GM10248 (cell line): ENCODE results near the gene RALGAPA2.

Experiments used
- CTCF ChIA-PET: fragments of 300-600 bp; sonication (Branson Sonifier 250); formaldehyde crosslinking; extraction: SDS; loops from one replicate; lab custom pipeline; 2021; ENCODE audit warnings: antibody characterized with exemption; lab: Yijun Ruan, JAX
- POLR2A ChIA-PET: fragments of 350-650 bp; sonication (Branson Sonifier 250); formaldehyde crosslinking; extraction: SDS; loops from one replicate; lab custom pipeline; 2020; ENCODE audit warnings: antibody characterized with exemption; lab: Yijun Ruan, JAX
- DNase-seq: peaks from one replicate; pipeline ENCODE4 v3.0.0; 2012; ENCODE audit errors: extremely low spot score
- CTCF ChIP-seq: IDR thresholded peaks from 2 replicates; pipeline ENCODE4 v1.5.1; 2012; ENCODE audit warnings: mild to moderate bottlenecking, low read depth; ENCODE audit errors: extremely low read depth, missing control alignments, control extremely low read depth

Gene RALGAPA2

GRCh38 chr20:20712004-20712473 is 405 bp downstream of the RALGAPA2 start:
- POLR2A ChIA-PET, result no interaction called here
- no peak for DNase-seq
- CTCF ChIA-PET, result interaction anchor here (1.4 to 2.2 kb wide), 2 partner anchors 18 to 113 kb away, joined by 4 to 12 read pairs; no protein-coding TSS in a partner anchor
- TF ChIP-seq CTCF, result no peak

GRCh38 chr20:20711413-20711812 is 1.0 kb downstream of the RALGAPA2 start:
- TF ChIP-seq CTCF, result no peak
- no peak for DNase-seq
- CTCF ChIA-PET, result interaction anchor here (0.9 kb wide), 1 partner anchor 16 kb away, joined by 3 read pairs; no protein-coding TSS in a partner anchor
- POLR2A ChIA-PET, result no interaction called here

GRCh38 chr20:20710443-20711315 is 1.8 kb downstream of the RALGAPA2 start:
- POLR2A ChIA-PET, result no interaction called here

GRCh38 chr20:20709887-20710286 is 2.6 kb downstream of the RALGAPA2 start:
- ChIA-PET CTCF (interaction anchor here (0.8 to 1.6 kb wide), 2 partner anchors 11 to 34 kb away, joined by 3 to 4 read pairs; no protein-coding TSS in a partner anchor), POLR2A (no interaction called here)
- no peak for DNase-seq
- TF ChIP-seq CTCF, result no peak

More at GRCh38 chr20:20710443-20711315, 1.8 kb downstream of the RALGAPA2 start:
- peak; percentile 23 for DNase-seq
- TF ChIP-seq CTCF, result no peak
- CTCF ChIA-PET, result interaction anchor here (0.8 to 0.9 kb wide), 2 partner anchors 12 to 17 kb away, joined by 3 read pairs; no protein-coding TSS in a partner anchor

GRCh38 chr20:20706285-20706684 is 6.2 kb downstream of the RALGAPA2 start:
- no peak for TF ChIP-seq CTCF
- POLR2A ChIA-PET, result no interaction called here
- CTCF ChIA-PET, result interaction anchor here (1.6 kb wide), 1 partner anchor 119 kb away, joined by 4 read pairs; no protein-coding TSS in a partner anchor
- no peak for DNase-seq

GRCh38 chr20:20702330-20703245 is 9.9 kb downstream of the RALGAPA2 start:
- no peak for TF ChIP-seq CTCF
- ChIA-PET POLR2A (no interaction called here), CTCF (interaction anchor here (1.5 kb wide), 1 partner anchor 16 kb away, joined by 3 read pairs; no protein-coding TSS in a partner anchor)
- DNase-seq, result no peak
